Ovary (tissue), 9 donors: ENCODE measurements around the gene LTBP2. TPM values are rescaled to one million over a fixed set of nuclear protein-coding genes. Genes with fewer than 3 reads are reported as not detected.

Source experiments
- DNase-seq, 5 donors: peaks; one replicate each; pipeline ENCODE4 v3.0.0-alpha.2; 2019 to 2020
- H3K27ac ChIP-seq, 2 donors: fragments of 200-600 bp; one replicate each; pipeline versions ENCODE4 v1.5.1 to v1.8.0; 2019 to 2022
- H3K27me3 ChIP-seq: fragments of 200-600 bp; one replicate; pipeline ENCODE4 v1.8.0; 2022
- H3K36me3 ChIP-seq: fragments of 200-600 bp; sonication (generic); one replicate; pipeline ENCODE4 v1.5.1; 2019
- H3K4me1 ChIP-seq: one replicate; pipeline ENCODE4 v1.8.1; 2013; ENCODE audit warnings: mild to moderate bottlenecking, moderate library complexity; ENCODE audit not compliant: insufficient read depth
- H3K4me3 ChIP-seq: fragments of 200-600 bp; sonication (generic); one replicate; pipeline ENCODE4 v1.5.1; 2017
- H3K9me3 ChIP-seq, 2 donors: fragments of 200-600 bp in 1 of 2; sonication (generic) in 1 of 2; one replicate each; pipeline versions ENCODE4 v1.5.1 to v1.8.1; 2013 to 2019; ENCODE audit warnings: mild to moderate bottlenecking in 1 of 2, moderate library complexity in 1 of 2
- EP300 ChIP-seq: sonication (generic); formaldehyde crosslinking; IDR thresholded peaks from one replicate; pipeline ENCODE4 v1.6.1; 2017; ENCODE audit warnings: antibody characterized with exemption
- POLR2A ChIP-seq: fragments of 450-650 bp; IDR thresholded peaks from one replicate; pipeline ENCODE4 v1.6.1; 2017; ENCODE audit warnings: antibody characterized with exemption, mild to moderate bottlenecking, moderate library complexity
- WGBS, 3 donors: extraction: QIAGEN DNeasy Blood & Tissue Kit in 1 of 3; methylation state at CpG; one replicate each; pipeline versions ENCODE4 v1.1.5 to v1.1.7; 2013 to 2017; 5-methylcytosine and 5-hydroxymethylcytosine counted together
- intact Hi-C, 4 donors: fragments of 100-400 bp; cut with DNase I; formaldehyde crosslinking; loops; one replicate each; pipeline versions ENCODE4 v1.11.0 to v1.15.1; 2022 to 2023
- polyA plus RNA-seq, 2 donors: library from polyadenylated mRNA; stranded (reverse); fragments of 200-250 nt in 1 of 2; fragments of 350-450 nt in 1 of 2; fragmentation: Illumina TruSeq in 1 of 2; extraction: RNeasy Lipid Tissue Mini Kit (QIAGEN cat#74804) in 1 of 2; gene quantifications; one replicate each; pipeline ENCODE4 v1.2.3, GENCODE V29; 2013 to 2014
- total RNA-seq, 7 donors: library from RNA; depleted of rRNA in 2 of 7; stranded (reverse); fragments of >200 nt in 2 of 7; fragmentation: NEBNext Ultra II Directional in 3 of 7; extraction: Animal tissue kit (Norgen Biotek cat#: 25700) in 3 of 7; gene quantifications; one replicate each; pipeline versions ENCODE4 v1.1.0 to v1.2.4, GENCODE V29; 2016 to 2023
- TF ChIP-seq, protein P1 (sequence below), 3 donors: fragments of 450-650 bp in 2 of 3; fragments of 200-600 bp in 1 of 3; IDR thresholded peaks; one replicate each; pipeline versions ENCODE4 v1.5.1 to v1.8.0; 2016 to 2022; ENCODE audit warnings: antibody characterized with exemption in 3 of 3, mild to moderate bottlenecking in 1 of 3
- donor health status: DM: no; HTN: no; CAD: no; lungs with moderate emphysema.
- donor health status: DM: no; HTN: no; CAD: no.
- donor health status: Bipolar disorder and iron deficiency.
- donor health status: DM: yes; HTN: yes; CAD: no.
- donor health status: DM: no; HTN: no; CAD: no.
- donor health status: DM: yes; HTN: yes; CAD: no.

The LTBP2 gene
- total and polyA plus RNA-seq, 9 donors: 31.4 to 85.0 (median 60.0) TPM

DNA sequence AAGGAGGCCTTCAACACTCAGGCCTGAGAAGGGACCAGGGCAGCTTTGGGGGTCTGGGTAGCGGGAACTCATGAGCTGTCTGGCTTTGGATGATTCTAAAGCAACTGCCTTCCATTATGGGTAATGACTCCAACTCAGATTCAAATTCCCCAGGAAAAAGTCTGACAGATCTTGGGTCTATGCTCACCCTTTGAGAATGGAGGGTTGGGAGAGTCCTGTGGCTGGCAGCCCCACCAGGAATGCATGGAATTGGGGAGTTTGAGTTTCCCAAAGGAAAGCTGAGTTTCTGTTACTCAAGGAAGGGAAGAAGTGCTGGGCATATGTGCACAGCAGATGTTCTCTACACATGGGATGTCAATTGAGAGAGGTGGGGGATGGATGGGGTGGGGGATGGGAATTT is 22.4 kb upstream of the LTBP2 start:
- Histone ChIP-seq H3K36me3 (no peaks in the 10 kb centered on the region), H3K27ac (no peak overlapping the region), H3K4me1 (peaks cover 14% of the 10 kb centered on the region), H3K9me3 (no peaks in the 10 kb centered on the region), H3K27me3 (no peaks in the 10 kb centered on the region), H3K4me3 (no peak overlapping the region)
- no peak for DNase-seq
- WGBS, 3 donors: 91 to 98% (median 96%) methylated on average over 1 of the region's 1 CpG
- intact Hi-C loops: no loop called here
- no peak for TF ChIP-seq EP300
- TF ChIP-seq POLR2A: no peak
- TF ChIP-seq, protein P1, sequence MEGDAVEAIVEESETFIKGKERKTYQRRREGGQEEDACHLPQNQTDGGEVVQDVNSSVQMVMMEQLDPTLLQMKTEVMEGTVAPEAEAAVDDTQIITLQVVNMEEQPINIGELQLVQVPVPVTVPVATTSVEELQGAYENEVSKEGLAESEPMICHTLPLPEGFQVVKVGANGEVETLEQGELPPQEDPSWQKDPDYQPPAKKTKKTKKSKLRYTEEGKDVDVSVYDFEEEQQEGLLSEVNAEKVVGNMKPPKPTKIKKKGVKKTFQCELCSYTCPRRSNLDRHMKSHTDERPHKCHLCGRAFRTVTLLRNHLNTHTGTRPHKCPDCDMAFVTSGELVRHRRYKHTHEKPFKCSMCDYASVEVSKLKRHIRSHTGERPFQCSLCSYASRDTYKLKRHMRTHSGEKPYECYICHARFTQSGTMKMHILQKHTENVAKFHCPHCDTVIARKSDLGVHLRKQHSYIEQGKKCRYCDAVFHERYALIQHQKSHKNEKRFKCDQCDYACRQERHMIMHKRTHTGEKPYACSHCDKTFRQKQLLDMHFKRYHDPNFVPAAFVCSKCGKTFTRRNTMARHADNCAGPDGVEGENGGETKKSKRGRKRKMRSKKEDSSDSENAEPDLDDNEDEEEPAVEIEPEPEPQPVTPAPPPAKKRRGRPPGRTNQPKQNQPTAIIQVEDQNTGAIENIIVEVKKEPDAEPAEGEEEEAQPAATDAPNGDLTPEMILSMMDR (IDR thresholded peaks at IDR 0.05): no peak

DNA sequence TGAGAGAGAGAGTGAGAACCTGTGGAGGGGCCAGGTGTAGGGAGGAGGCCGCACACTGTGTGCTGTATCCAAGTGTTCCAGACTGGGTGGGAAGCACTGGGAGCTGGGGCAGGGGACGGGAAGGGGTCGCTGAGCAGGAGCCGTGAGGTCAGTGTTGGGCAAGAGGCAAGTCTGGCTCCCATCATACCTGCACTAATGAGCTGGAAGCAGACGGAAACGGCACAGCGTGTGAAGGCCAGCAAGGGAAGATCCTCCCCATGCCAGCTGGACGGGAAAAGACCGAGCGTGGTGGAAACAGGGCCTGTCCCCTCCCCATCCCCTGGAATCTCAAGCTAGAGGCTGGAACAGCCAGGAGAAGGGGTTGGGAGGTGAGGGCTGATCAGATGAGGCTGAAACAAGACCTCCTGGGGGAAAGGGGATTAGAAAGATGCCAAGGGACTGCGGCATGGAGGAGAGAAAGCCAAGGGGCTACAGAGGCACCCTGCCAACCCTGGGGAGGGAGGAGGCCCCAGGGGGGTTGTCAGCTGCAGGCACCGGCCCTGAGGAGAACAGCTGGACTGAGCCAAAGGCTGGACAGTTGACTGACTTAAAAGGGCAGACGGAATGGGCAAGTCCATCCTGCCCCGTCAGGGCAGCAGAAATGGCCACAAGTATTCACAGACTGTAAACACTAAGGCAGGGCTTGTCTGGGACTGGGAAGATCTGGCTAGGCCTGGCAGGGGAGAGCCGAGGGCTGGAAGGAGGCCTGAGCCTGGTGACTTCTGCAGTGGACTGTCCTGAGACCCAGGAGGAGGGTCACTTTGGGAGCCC is 19.0 kb upstream of the LTBP2 start:
- peak in 4 of 5 donors; percentile 49 to 76 (median 62) for DNase-seq
- WGBS, 3 donors: 36 to 41% (median 38%) methylated on average over 15 of the region's 15 CpGs
- TF ChIP-seq EP300 (no peak), POLR2A (no peak)
- TF ChIP-seq, protein P1 (IDR thresholded peaks at IDR 0.05): no peak
- Histone ChIP-seq H3K36me3 (no peaks in the 10 kb centered on the region), H3K4me1 (peaks cover 6% of the 10 kb centered on the region), H3K4me3 (no peak overlapping the region), H3K27ac (peak overlapping the region; percentile 44 to 52), H3K27me3 (no peaks in the 10 kb centered on the region), H3K9me3 (no peaks in the 10 kb centered on the region)
- intact Hi-C loops: no loop called here

DNA sequence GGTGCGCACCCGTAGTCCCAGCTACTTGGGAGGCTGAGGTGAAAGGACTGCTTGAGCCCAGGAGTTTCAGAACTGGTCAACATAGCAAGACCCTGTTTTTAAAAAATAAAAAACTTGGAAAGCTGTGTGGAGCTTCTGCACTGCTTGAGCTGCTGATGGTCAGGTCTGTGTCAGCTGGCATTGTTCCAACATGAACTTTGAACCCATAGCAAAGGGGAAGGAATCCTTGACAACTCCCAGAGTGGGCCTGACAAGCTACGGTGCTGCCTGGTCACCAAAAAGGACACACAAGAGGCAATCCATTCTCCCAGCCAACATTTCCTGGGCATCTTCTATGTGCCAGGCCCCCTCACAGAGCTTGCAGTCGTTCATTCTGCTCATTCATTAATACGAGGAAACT is 16.4 kb upstream of the LTBP2 start:
- Histone ChIP-seq H3K27me3 (no peaks in the 10 kb centered on the region), H3K36me3 (no peaks in the 10 kb centered on the region), H3K27ac (no peak overlapping the region), H3K4me3 (no peak overlapping the region), H3K9me3 (no peaks in the 10 kb centered on the region), H3K4me1 (peaks cover 6% of the 10 kb centered on the region)
- DNase-seq: no peak
- TF ChIP-seq EP300 (no peak), POLR2A (no peak)
- TF ChIP-seq, protein P1 (IDR thresholded peaks at IDR 0.05): no peak
- intact Hi-C loops: no loop called here
- 64 to 83% (median 76%) methylated on average over 5 of the region's 5 CpGs for WGBS, 3 donors

DNA sequence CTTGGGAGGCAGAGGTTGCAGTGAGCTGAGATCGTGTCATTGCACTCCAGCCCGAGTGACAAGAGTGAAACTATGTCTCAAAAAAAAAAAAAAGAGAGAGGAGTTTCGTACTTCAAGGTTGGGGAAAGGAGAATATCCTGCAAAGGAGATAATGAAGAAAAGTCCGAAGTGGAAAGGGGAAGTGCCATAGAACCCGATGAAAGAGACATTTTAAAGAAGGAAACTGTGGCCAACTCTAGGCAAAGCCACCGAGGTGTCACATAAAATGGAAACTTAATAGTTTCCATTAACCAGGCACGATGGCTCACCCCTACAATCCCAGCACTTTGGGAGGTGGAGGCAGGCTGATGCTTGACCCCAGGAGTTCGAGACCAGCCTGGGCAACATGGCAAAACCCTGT is 15.0 kb upstream of the LTBP2 start:
- DNase-seq: no peak
- WGBS, 3 donors: 85 to 89% (median 88%) methylated on average over 8 of the region's 8 CpGs
- TF ChIP-seq POLR2A: no peak
- TF ChIP-seq, protein P1 (IDR thresholded peaks at IDR 0.05): no peak
- TF ChIP-seq EP300: no peak
- intact Hi-C loops: no loop called here
- peaks cover 6% of the 10 kb centered on the region for H3K4me1 ChIP-seq
- no peaks in the 10 kb centered on the region for H3K9me3 ChIP-seq
- H3K4me3 ChIP-seq: no peak overlapping the region
- H3K27ac ChIP-seq: no peak overlapping the region
- H3K36me3 ChIP-seq: no peaks in the 10 kb centered on the region
- no peaks in the 10 kb centered on the region for H3K27me3 ChIP-seq
